ENCODE measurements around the gene TXNDC8. TPM values are rescaled to one million over a fixed set of nuclear protein-coding genes. Genes with fewer than 3 reads are reported as not detected.

TXNDC8 gene
- total RNA-seq, 1 experiment from 2014 or later = not detected

- no peak overlapping the region for H3K4me3 ChIP-seq (ENCODE audit: low read length)
- H3K4me2 ChIP-seq (ENCODE audit: low read depth, low read length, poor library complexity, severe bottlenecking) = no peak overlapping the region
- no peaks in the 10 kb centered on the region for H3K9me2 ChIP-seq (replicated peaks; ENCODE audit: insufficient read depth, low read length)
- no peak overlapping the region for H2AFZ ChIP-seq (ENCODE audit: low read length)
- no peaks in the 10 kb centered on the region for H3K79me2 ChIP-seq (ENCODE audit: low read length)
- H3K9ac ChIP-seq (ENCODE audit: low read length) = no peak overlapping the region
- H3K9me3 ChIP-seq (ENCODE audit: low read length) = no peaks in the 10 kb centered on the region
- H4K20me1 ChIP-seq (ENCODE audit: insufficient read depth, low read depth, low read length) = no peaks in the 10 kb centered on the region
- no peak overlapping the region for H3K27ac ChIP-seq (ENCODE audit: low read length)
- no peaks in the 10 kb centered on the region for H3K4me1 ChIP-seq (ENCODE audit: low read length)
- no peaks in the 10 kb centered on the region for H3K36me3 ChIP-seq (ENCODE audit: insufficient read depth, low read length)
- H3K27me3 ChIP-seq (ENCODE audit: low read length) = no peaks in the 10 kb centered on the region
- no peak for DNase-seq
Measured at GRCh38 chr9:110356639-110357395, 19.2 kb upstream of the TXNDC8 start.

GRCh38 chr9:110355911-110356310, 18.2 kb upstream of the TXNDC8 start:
- Histone ChIP-seq H3K36me3 (ENCODE audit: insufficient read depth, low read length) (no peaks in the 10 kb centered on the region), H3K4me3 (ENCODE audit: low read length) (no peak overlapping the region), H3K9me3 (ENCODE audit: low read length) (no peaks in the 10 kb centered on the region), H3K9me2 (replicated peaks; ENCODE audit: insufficient read depth, low read length) (no peaks in the 10 kb centered on the region), H3K27me3 (ENCODE audit: low read length) (no peaks in the 10 kb centered on the region), H3K79me2 (ENCODE audit: low read length) (no peaks in the 10 kb centered on the region), H3K9ac (ENCODE audit: low read length) (no peak overlapping the region), H3K27ac (ENCODE audit: low read length) (no peak overlapping the region), H4K20me1 (ENCODE audit: insufficient read depth, low read depth, low read length) (no peaks in the 10 kb centered on the region), H3K4me1 (ENCODE audit: low read length) (no peaks in the 10 kb centered on the region), H2AFZ (ENCODE audit: low read length) (no peak overlapping the region), H3K4me2 (ENCODE audit: low read depth, low read length, poor library complexity, severe bottlenecking) (no peak overlapping the region)
- DNase-seq = no peak

GRCh38 chr9:110351009-110351467, 13.4 kb upstream of the TXNDC8 start:
- Histone ChIP-seq H2AFZ (ENCODE audit: low read length) (no peak overlapping the region), H3K79me2 (ENCODE audit: low read length) (no peaks in the 10 kb centered on the region), H3K4me3 (ENCODE audit: low read length) (no peak overlapping the region), H3K9me3 (ENCODE audit: low read length) (no peaks in the 10 kb centered on the region), H3K36me3 (ENCODE audit: insufficient read depth, low read length) (no peaks in the 10 kb centered on the region), H3K9me2 (replicated peaks; ENCODE audit: insufficient read depth, low read length) (no peaks in the 10 kb centered on the region), H4K20me1 (ENCODE audit: insufficient read depth, low read depth, low read length) (no peaks in the 10 kb centered on the region), H3K4me2 (ENCODE audit: low read depth, low read length, poor library complexity, severe bottlenecking) (no peak overlapping the region), H3K27me3 (ENCODE audit: low read length) (no peaks in the 10 kb centered on the region), H3K4me1 (ENCODE audit: low read length) (no peaks in the 10 kb centered on the region), H3K9ac (ENCODE audit: low read length) (no peak overlapping the region), H3K27ac (ENCODE audit: low read length) (no peak overlapping the region)
- DNase-seq = no peak

GRCh38 chr9:110346325-110346724, 8.7 kb upstream of the TXNDC8 start:
- H3K4me2 ChIP-seq (ENCODE audit: low read depth, low read length, poor library complexity, severe bottlenecking) = no peak overlapping the region
- no peaks in the 10 kb centered on the region for H3K79me2 ChIP-seq (ENCODE audit: low read length)
- no peak overlapping the region for H3K27ac ChIP-seq (ENCODE audit: low read length)
- H2AFZ ChIP-seq (ENCODE audit: low read length) = no peak overlapping the region
- no peaks in the 10 kb centered on the region for H4K20me1 ChIP-seq (ENCODE audit: insufficient read depth, low read depth, low read length)
- H3K4me3 ChIP-seq (ENCODE audit: low read length) = no peak overlapping the region
- no peak overlapping the region for H3K9ac ChIP-seq (ENCODE audit: low read length)
- H3K9me2 ChIP-seq (replicated peaks; ENCODE audit: insufficient read depth, low read length) = no peaks in the 10 kb centered on the region
- H3K36me3 ChIP-seq (ENCODE audit: insufficient read depth, low read length) = no peaks in the 10 kb centered on the region
- no peak for DNase-seq
- H3K9me3 ChIP-seq (ENCODE audit: low read length) = no peaks in the 10 kb centered on the region
- no peaks in the 10 kb centered on the region for H3K4me1 ChIP-seq (ENCODE audit: low read length)
- H3K27me3 ChIP-seq (ENCODE audit: low read length) = no peaks in the 10 kb centered on the region

GRCh38 chr9:110344821-110345220, 7.2 kb upstream of the TXNDC8 start:
- no peaks in the 10 kb centered on the region for H4K20me1 ChIP-seq (ENCODE audit: insufficient read depth, low read depth, low read length)
- no peaks in the 10 kb centered on the region for H3K36me3 ChIP-seq (ENCODE audit: insufficient read depth, low read length)
- H3K4me3 ChIP-seq (ENCODE audit: low read length) = no peak overlapping the region
- no peak overlapping the region for H3K9ac ChIP-seq (ENCODE audit: low read length)
- no peak for DNase-seq
- no peaks in the 10 kb centered on the region for H3K27me3 ChIP-seq (ENCODE audit: low read length)
- no peaks in the 10 kb centered on the region for H3K9me2 ChIP-seq (replicated peaks; ENCODE audit: insufficient read depth, low read length)
- no peak overlapping the region for H3K4me2 ChIP-seq (ENCODE audit: low read depth, low read length, poor library complexity, severe bottlenecking)
- H3K79me2 ChIP-seq (ENCODE audit: low read length) = no peaks in the 10 kb centered on the region
- H3K27ac ChIP-seq (ENCODE audit: low read length) = no peak overlapping the region
- no peaks in the 10 kb centered on the region for H3K9me3 ChIP-seq (ENCODE audit: low read length)
- H3K4me1 ChIP-seq (ENCODE audit: low read length) = no peaks in the 10 kb centered on the region
- no peak overlapping the region for H2AFZ ChIP-seq (ENCODE audit: low read length)

GRCh38 chr9:110343551-110343950, 5.9 kb upstream of the TXNDC8 start:
- Histone ChIP-seq H3K27ac (ENCODE audit: low read length) (no peak overlapping the region), H3K9me3 (ENCODE audit: low read length) (no peaks in the 10 kb centered on the region), H4K20me1 (ENCODE audit: insufficient read depth, low read depth, low read length) (no peaks in the 10 kb centered on the region), H3K4me2 (ENCODE audit: low read depth, low read length, poor library complexity, severe bottlenecking) (no peak overlapping the region), H2AFZ (ENCODE audit: low read length) (no peak overlapping the region), H3K4me1 (ENCODE audit: low read length) (no peaks in the 10 kb centered on the region), H3K36me3 (ENCODE audit: insufficient read depth, low read length) (no peaks in the 10 kb centered on the region), H3K4me3 (ENCODE audit: low read length) (no peak overlapping the region), H3K27me3 (ENCODE audit: low read length) (no peaks in the 10 kb centered on the region), H3K9me2 (replicated peaks; ENCODE audit: insufficient read depth, low read length) (no peaks in the 10 kb centered on the region), H3K9ac (ENCODE audit: low read length) (no peak overlapping the region), H3K79me2 (ENCODE audit: low read length) (no peaks in the 10 kb centered on the region)
- DNase-seq = no peak

GRCh38 chr9:110340306-110340705, 2.6 kb upstream of the TXNDC8 start:
- peak; percentile 52 for DNase-seq
- H3K27me3 ChIP-seq (ENCODE audit: low read length) = no peaks in the 10 kb centered on the region

GRCh38 chr9:110338143-110338542, 480 bp upstream of the TXNDC8 start:
- H3K36me3 ChIP-seq (ENCODE audit: insufficient read depth, low read length) = no peaks in the 10 kb centered on the region
- H3K9me3 ChIP-seq (ENCODE audit: low read length) = no peaks in the 10 kb centered on the region
- no peak overlapping the region for H2AFZ ChIP-seq (ENCODE audit: low read length)
- no peak for DNase-seq
- no peak overlapping the region for H3K4me3 ChIP-seq (ENCODE audit: low read length)
- no peaks in the 10 kb centered on the region for H4K20me1 ChIP-seq (ENCODE audit: insufficient read depth, low read depth, low read length)
- H3K4me2 ChIP-seq (ENCODE audit: low read depth, low read length, poor library complexity, severe bottlenecking) = no peak overlapping the region
- no peak overlapping the region for H3K9ac ChIP-seq (ENCODE audit: low read length)
- H3K79me2 ChIP-seq (ENCODE audit: low read length) = no peaks in the 10 kb centered on the region
- no peak overlapping the region for H3K27ac ChIP-seq (ENCODE audit: low read length)
- no peaks in the 10 kb centered on the region for H3K9me2 ChIP-seq (replicated peaks; ENCODE audit: insufficient read depth, low read length)
- no peaks in the 10 kb centered on the region for H3K4me1 ChIP-seq (ENCODE audit: low read length)
- no peaks in the 10 kb centered on the region for H3K27me3 ChIP-seq (ENCODE audit: low read length)

More at GRCh38 chr9:110340306-110340705, 2.6 kb upstream of the TXNDC8 start:
- Histone ChIP-seq H4K20me1 (ENCODE audit: insufficient read depth, low read depth, low read length) (no peaks in the 10 kb centered on the region), H3K4me3 (ENCODE audit: low read length) (no peak overlapping the region), H3K9me3 (ENCODE audit: low read length) (no peaks in the 10 kb centered on the region), H3K4me2 (ENCODE audit: low read depth, low read length, poor library complexity, severe bottlenecking) (no peak overlapping the region), H3K4me1 (ENCODE audit: low read length) (no peaks in the 10 kb centered on the region), H3K36me3 (ENCODE audit: insufficient read depth, low read length) (no peaks in the 10 kb centered on the region), H3K9ac (ENCODE audit: low read length) (no peak overlapping the region), H3K79me2 (ENCODE audit: low read length) (no peaks in the 10 kb centered on the region), H3K9me2 (replicated peaks; ENCODE audit: insufficient read depth, low read length) (no peaks in the 10 kb centered on the region), H2AFZ (ENCODE audit: low read length) (no peak overlapping the region), H3K27ac (ENCODE audit: low read length) (no peak overlapping the region)
